ENCODE measurements around the gene MAS1L.

Gene MAS1L

GRCh38 chr6:29528300-29528931 lies 40.7 kb upstream of the MAS1L start:
- DNase-seq (ENCODE audit: low read depth, low spot score), result no peak
- CTCF ChIA-PET, result no interaction called here
- TF ChIP-seq CTCF (IDR thresholded peaks at IDR 0.05; ENCODE audit: insufficient read depth, low read length, missing control alignments), result no peak
- POLR2A ChIA-PET, result no interaction called here
- no peak overlapping the region for H3K4me3 ChIP-seq (ENCODE audit: low read depth, low read length)

GRCh38 chr6:29527564-29527963 lies 39.8 kb upstream of the MAS1L start:
- no peak overlapping the region for H3K4me3 ChIP-seq (ENCODE audit: low read depth, low read length)
- TF ChIP-seq CTCF (IDR thresholded peaks at IDR 0.05; ENCODE audit: insufficient read depth, low read length, missing control alignments), result no peak
- no peak for DNase-seq (ENCODE audit: low read depth, low spot score)
- CTCF ChIA-PET, result no interaction called here
- POLR2A ChIA-PET, result no interaction called here

- ChIA-PET POLR2A (no interaction called here), CTCF (no interaction called here)
- no peak overlapping the region for H3K4me3 ChIP-seq (ENCODE audit: low read depth, low read length)
- TF ChIP-seq CTCF (IDR thresholded peaks at IDR 0.05; ENCODE audit: insufficient read depth, low read length, missing control alignments), result no peak
- DNase-seq (ENCODE audit: low read depth, low spot score), result no peak
Measured at GRCh38 chr6:29527126-29527525, 39.4 kb upstream of the MAS1L start.

DNA sequence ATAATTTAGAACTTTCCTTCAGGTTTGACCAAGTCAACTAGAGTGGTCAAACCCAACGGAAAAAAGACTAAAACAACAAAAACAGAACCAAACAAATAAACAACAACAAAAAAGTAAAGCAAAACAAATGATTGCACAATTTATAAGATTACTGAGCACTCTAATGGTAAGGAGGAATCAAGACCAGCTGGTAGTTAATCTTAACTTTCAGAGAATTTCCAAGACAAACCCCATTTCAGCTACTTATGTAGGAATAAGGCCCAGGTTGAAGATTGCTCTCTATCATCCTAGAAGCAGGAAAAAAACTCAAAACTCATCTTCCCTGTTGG lies 37.5 kb upstream of the MAS1L start:
- H3K4me3 ChIP-seq (ENCODE audit: low read depth, low read length), result no peak overlapping the region
- ChIA-PET POLR2A (no interaction called here), CTCF (no interaction called here)
- DNase-seq (ENCODE audit: low read depth, low spot score), result no peak
- TF ChIP-seq CTCF (IDR thresholded peaks at IDR 0.05; ENCODE audit: insufficient read depth, low read length, missing control alignments), result no peak

DNA sequence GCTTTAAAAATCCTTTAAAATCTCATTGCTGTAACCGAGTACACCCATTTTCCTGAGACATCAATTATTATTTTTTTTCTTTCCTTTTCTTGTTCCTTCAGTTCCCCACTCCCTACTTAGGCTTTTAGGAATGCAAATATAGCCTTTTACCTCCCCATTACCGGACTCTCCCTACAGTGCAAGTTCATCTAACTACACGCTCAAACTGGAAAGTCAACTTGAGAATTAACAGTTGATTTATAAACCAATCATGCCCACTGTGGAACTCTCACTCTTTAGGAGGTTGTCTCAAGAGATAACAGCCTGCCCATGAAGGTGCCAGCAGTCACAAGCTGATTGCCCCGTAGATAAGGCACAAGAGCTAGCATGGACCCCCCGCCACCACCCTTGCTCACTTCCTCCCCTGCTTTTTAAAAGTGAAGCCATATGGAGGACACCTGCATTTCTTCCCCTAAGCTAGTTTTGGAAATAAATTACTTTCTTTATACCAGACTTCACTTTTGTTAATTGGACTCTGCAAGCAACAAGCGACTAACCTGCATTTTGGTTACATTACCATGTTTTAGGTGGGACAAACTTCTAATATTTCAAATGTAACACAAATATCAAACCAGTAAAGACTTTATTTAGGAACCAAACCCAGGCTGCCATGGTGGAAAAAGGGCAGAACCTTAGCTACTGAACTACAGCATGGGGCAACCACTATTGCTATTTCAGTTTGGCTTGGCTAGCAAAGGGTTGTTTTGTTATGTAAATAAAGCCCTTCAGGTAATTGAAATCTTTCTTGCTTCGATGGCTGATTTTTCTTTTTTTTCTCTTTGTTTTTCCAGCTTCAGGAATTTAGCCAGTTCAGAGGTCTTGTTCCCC lies 36.9 kb upstream of the MAS1L start:
- TF ChIP-seq CTCF (IDR thresholded peaks at IDR 0.05; ENCODE audit: insufficient read depth, low read length, missing control alignments), result no peak
- DNase-seq (ENCODE audit: low read depth, low spot score), result no peak
- POLR2A ChIA-PET, result no interaction called here
- H3K4me3 ChIP-seq (ENCODE audit: low read depth, low read length), result no peak overlapping the region
- CTCF ChIA-PET, result no interaction called here

DNA sequence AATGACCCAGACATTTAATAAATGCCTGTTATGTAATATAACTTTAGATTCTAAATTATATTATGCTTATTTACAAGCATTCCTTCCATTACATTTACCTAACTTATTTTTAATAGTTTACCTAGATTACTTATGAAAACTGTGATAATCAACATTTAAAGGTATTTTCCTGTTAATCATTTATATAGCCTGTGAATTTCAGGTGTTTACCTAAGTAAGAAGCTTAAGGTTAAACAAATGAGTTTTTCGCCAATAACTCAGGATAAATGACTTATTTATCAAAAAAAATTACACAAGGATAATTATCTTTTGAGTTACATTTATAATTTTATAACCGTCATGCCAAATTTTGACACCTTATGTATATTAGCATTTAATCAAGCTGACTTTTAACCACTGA lies 36.3 kb upstream of the MAS1L start:
- ChIA-PET POLR2A (no interaction called here), CTCF (no interaction called here)
- DNase-seq (ENCODE audit: low read depth, low spot score), result no peak
- H3K4me3 ChIP-seq (ENCODE audit: low read depth, low read length), result no peak overlapping the region
- TF ChIP-seq CTCF (IDR thresholded peaks at IDR 0.05; ENCODE audit: insufficient read depth, low read length, missing control alignments), result no peak

Data from AG04449 (cell line).